Suprapubic skin (tissue), 4 donors: ENCODE measurements around the gene LPP. TPM values are rescaled to one million over a fixed set of nuclear protein-coding genes. Genes with fewer than 3 reads are reported as not detected.

Experiments used
- DNase-seq, 2 donors: peaks; one replicate each; pipeline ENCODE4 v3.0.0-alpha.2; 2019; ENCODE audit warnings: low spot score in 2 of 2
- H3K27ac ChIP-seq: fragments of 200-600 bp; sonication (generic); one replicate; pipeline ENCODE4 v1.5.1; 2019
- H3K27me3 ChIP-seq: fragments of 200-600 bp; sonication (generic); one replicate; pipeline ENCODE4 v1.5.1; 2019
- H3K36me3 ChIP-seq: fragments of 200-600 bp; sonication (generic); one replicate; pipeline ENCODE4 v1.5.1; 2019
- H3K4me1 ChIP-seq: fragments of 200-600 bp; sonication (generic); one replicate; pipeline ENCODE4 v1.5.1; 2019
- H3K4me3 ChIP-seq: fragments of 200-600 bp; sonication (generic); one replicate; pipeline ENCODE4 v1.5.1; 2019; ENCODE audit warnings: mild to moderate bottlenecking
- H3K9me3 ChIP-seq: fragments of 200-600 bp; sonication (generic); one replicate; pipeline ENCODE4 v1.5.1; 2019
- EP300 ChIP-seq: sonication (generic); formaldehyde crosslinking; IDR thresholded peaks from one replicate; pipeline ENCODE4 v1.6.1; 2017; ENCODE audit warnings: antibody characterized with exemption
- POLR2A ChIP-seq, 2 donors: fragments of 450-650 bp; IDR thresholded peaks; one replicate each; pipeline ENCODE4 v1.6.1; 2017; ENCODE audit warnings: antibody characterized with exemption in 2 of 2, mild to moderate bottlenecking in 2 of 2, moderate library complexity in 2 of 2
- POLR2AphosphoS5 ChIP-seq, 3 donors: sonication (generic); formaldehyde crosslinking; IDR thresholded peaks; one replicate each; pipeline ENCODE4 v1.6.1; 2017; ENCODE audit warnings: antibody characterized with exemption in 3 of 3
- WGBS: methylation state at CpG from one replicate; pipeline ENCODE4 v1.1.5; 2018; 5-methylcytosine and 5-hydroxymethylcytosine counted together
- total RNA-seq, 4 donors: library from RNA; depleted of rRNA; stranded (reverse); fragments of >200 nt; gene quantifications; one replicate each; pipeline ENCODE4 v1.1.0, GENCODE V29; 2016
- TF ChIP-seq, protein P1 (sequence below), 2 donors: fragments of 200-600 bp in 1 of 2; fragments of 450-650 bp in 1 of 2; sonication (generic) in 1 of 2; IDR thresholded peaks; one replicate each; pipeline ENCODE4 v1.5.1; 2016 to 2019; ENCODE audit warnings: antibody characterized with exemption in 2 of 2, mild to moderate bottlenecking in 1 of 2, moderate library complexity in 1 of 2

LPP gene
- total RNA-seq, 4 donors from 2014 or later = 56.8 to 127 (median 84.2) TPM

DNA sequence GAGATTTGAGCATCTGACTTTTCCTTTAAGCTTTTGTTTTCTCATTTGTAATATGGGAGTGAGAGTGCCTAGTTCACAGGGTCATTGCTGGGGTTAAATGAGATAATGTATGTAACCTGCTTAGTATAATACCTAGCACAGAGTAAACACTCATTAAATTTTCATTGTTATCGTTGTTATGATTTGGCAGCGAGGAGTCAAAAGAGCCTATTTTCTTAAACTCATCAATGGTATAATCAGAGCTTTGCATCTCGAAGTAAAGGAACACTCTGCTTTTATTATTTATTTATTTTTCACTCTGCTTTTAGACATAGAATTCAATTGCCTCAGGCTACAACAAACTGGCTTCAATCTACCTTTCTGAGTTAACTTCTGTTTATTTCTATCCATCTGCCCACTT lies 52.8 kb downstream of the LPP start:
- DNase-seq = no peak
- H3K4me1 ChIP-seq = peaks cover 2% of the 10 kb centered on the region
- no peaks in the 10 kb centered on the region for H3K9me3 ChIP-seq
- TF ChIP-seq POLR2A (IDR thresholded peaks at IDR 0.05) (no peak), POLR2AphosphoS5 (IDR thresholded peaks at IDR 0.05) (no peak)
- TF ChIP-seq, protein P1, sequence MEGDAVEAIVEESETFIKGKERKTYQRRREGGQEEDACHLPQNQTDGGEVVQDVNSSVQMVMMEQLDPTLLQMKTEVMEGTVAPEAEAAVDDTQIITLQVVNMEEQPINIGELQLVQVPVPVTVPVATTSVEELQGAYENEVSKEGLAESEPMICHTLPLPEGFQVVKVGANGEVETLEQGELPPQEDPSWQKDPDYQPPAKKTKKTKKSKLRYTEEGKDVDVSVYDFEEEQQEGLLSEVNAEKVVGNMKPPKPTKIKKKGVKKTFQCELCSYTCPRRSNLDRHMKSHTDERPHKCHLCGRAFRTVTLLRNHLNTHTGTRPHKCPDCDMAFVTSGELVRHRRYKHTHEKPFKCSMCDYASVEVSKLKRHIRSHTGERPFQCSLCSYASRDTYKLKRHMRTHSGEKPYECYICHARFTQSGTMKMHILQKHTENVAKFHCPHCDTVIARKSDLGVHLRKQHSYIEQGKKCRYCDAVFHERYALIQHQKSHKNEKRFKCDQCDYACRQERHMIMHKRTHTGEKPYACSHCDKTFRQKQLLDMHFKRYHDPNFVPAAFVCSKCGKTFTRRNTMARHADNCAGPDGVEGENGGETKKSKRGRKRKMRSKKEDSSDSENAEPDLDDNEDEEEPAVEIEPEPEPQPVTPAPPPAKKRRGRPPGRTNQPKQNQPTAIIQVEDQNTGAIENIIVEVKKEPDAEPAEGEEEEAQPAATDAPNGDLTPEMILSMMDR (IDR thresholded peaks at IDR 0.05) = no peak
- no peaks in the 10 kb centered on the region for H3K27me3 ChIP-seq
- H3K27ac ChIP-seq = no peak overlapping the region
- WGBS = 89% methylated on average over 3 of the region's 3 CpGs
- H3K4me3 ChIP-seq = no peak overlapping the region
- peaks cover 5% of the 10 kb centered on the region for H3K36me3 ChIP-seq

DNA sequence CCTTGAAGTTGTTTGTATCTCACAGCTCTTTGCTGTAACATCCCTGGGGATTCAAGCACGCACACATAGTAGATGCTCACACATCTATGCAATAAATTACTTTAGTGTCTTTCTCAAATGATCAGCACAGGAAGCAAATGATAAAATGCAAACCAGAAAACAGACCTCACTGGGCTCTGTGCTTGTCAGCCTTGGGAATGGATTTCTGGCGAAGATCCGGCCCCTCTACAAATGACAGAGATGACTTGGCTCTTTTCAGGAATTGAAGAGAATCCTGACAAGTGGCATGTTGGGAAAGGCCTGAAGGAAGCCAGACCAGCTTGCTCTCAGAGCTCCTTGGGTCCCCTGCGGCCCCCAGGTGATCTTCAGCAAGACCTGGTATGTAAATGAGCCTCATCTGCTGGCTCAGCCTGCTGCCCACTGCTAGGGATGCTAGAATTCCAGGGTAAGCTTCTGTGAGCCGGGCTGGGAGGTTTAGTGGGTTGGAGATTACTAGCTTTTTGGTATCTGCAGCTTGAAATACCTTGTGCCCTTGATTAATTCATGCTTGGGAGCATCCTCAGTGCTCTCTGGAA lies 54.1 kb downstream of the LPP start:
- Histone ChIP-seq H3K4me3 (no peak overlapping the region), H3K27me3 (no peaks in the 10 kb centered on the region), H3K9me3 (no peaks in the 10 kb centered on the region), H3K27ac (no peak overlapping the region), H3K36me3 (peaks cover 5% of the 10 kb centered on the region), H3K4me1 (peaks cover 5% of the 10 kb centered on the region)
- DNase-seq = no peak
- TF ChIP-seq, protein P1 (IDR thresholded peaks at IDR 0.05) = no peak
- TF ChIP-seq POLR2A (IDR thresholded peaks at IDR 0.05) = no peak
- WGBS = 87% methylated on average over 3 of the region's 5 CpGs

- Histone ChIP-seq H3K4me3 (no peak overlapping the region), H3K36me3 (peaks cover 5% of the 10 kb centered on the region), H3K9me3 (no peaks in the 10 kb centered on the region), H3K4me1 (peaks cover 5% of the 10 kb centered on the region), H3K27ac (no peak overlapping the region), H3K27me3 (no peaks in the 10 kb centered on the region)
- no peak for DNase-seq
- no peak for TF ChIP-seq POLR2AphosphoS5 (IDR thresholded peaks at IDR 0.05)
- TF ChIP-seq, protein P1 (IDR thresholded peaks at IDR 0.05) = no peak
- no peak for TF ChIP-seq POLR2A (IDR thresholded peaks at IDR 0.05)
- TF ChIP-seq EP300 = no peak
- 81% methylated on average over 7 of the region's 7 CpGs for WGBS
Observed at GRCh38 chr3:188208516-188208981, 54.6 kb downstream of the LPP start.

GRCh38 chr3:188209034-188209433 lies 55.1 kb downstream of the LPP start:
- TF ChIP-seq POLR2AphosphoS5 (IDR thresholded peaks at IDR 0.05) (no peak), POLR2A (IDR thresholded peaks at IDR 0.05) (no peak), EP300 (no peak)
- TF ChIP-seq, protein P1 (IDR thresholded peaks at IDR 0.05) = no peak
- H3K27me3 ChIP-seq = no peaks in the 10 kb centered on the region
- DNase-seq = no peak
- 64% methylated on average over 3 of the region's 3 CpGs for WGBS
- H3K4me3 ChIP-seq = no peak overlapping the region
- H3K36me3 ChIP-seq = peaks cover 5% of the 10 kb centered on the region
- peaks cover 3% of the 10 kb centered on the region for H3K4me1 ChIP-seq
- H3K27ac ChIP-seq = no peak overlapping the region
- H3K9me3 ChIP-seq = no peaks in the 10 kb centered on the region

- no peaks in the 10 kb centered on the region for H3K27me3 ChIP-seq
- TF ChIP-seq POLR2AphosphoS5 (IDR thresholded peaks at IDR 0.05) (no peak), EP300 (no peak), POLR2A (IDR thresholded peaks at IDR 0.05) (no peak)
- TF ChIP-seq, protein P1 (IDR thresholded peaks at IDR 0.05) = no peak
- no peak overlapping the region for H3K4me3 ChIP-seq
- H3K4me1 ChIP-seq = peaks cover 3% of the 10 kb centered on the region
- DNase-seq = no peak
- no peak overlapping the region for H3K27ac ChIP-seq
- peaks cover 5% of the 10 kb centered on the region for H3K36me3 ChIP-seq
- H3K9me3 ChIP-seq = no peaks in the 10 kb centered on the region
- WGBS = 93% methylated on average over 1 of the region's 1 CpG
Observed at GRCh38 chr3:188209740-188210139, 55.8 kb downstream of the LPP start.
